Measurements from ENCODE around the gene SERINC5.

DNA sequence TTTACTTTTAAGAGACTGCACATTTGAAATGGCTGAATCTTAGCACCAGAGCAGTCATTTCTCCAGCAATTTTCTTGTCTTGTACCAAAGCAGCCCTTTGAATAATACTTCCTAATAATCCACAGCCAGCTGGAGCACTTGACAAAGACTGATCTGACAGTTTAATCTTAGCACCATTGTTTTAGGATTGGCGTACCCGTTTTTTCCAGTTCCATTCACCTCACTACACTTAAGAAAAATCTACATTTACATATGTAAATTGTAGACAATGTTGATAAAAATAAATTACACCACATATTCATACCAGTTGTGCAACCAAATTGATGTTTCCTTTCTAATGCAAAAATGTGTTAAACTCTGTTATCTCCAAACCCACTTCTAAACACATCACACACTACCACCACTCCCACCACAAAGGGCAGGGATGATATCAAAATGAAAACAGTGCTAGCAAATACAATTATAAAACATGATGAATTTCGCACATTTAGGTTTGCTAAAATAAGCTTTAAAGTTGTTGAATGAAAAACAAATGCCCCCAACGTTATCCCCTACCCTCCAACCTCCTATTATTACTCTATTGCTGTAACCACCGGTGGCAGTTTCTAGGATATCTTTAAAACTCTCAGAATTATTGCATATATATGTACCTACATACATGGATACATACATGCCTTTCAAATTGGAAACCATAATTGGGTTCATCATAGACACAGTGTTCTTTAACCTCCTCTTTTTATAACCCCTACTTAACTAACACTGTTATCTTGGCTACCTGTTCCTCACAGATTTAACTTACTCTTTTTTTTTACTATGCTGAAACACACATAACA lies 21.5 kb downstream of the SERINC5 start:
- TF ChIP-seq POLR2A (IDR thresholded peaks at IDR 0.05; ENCODE audit: low read depth, low read length): no peak
- TF ChIP-seq, protein P1, sequence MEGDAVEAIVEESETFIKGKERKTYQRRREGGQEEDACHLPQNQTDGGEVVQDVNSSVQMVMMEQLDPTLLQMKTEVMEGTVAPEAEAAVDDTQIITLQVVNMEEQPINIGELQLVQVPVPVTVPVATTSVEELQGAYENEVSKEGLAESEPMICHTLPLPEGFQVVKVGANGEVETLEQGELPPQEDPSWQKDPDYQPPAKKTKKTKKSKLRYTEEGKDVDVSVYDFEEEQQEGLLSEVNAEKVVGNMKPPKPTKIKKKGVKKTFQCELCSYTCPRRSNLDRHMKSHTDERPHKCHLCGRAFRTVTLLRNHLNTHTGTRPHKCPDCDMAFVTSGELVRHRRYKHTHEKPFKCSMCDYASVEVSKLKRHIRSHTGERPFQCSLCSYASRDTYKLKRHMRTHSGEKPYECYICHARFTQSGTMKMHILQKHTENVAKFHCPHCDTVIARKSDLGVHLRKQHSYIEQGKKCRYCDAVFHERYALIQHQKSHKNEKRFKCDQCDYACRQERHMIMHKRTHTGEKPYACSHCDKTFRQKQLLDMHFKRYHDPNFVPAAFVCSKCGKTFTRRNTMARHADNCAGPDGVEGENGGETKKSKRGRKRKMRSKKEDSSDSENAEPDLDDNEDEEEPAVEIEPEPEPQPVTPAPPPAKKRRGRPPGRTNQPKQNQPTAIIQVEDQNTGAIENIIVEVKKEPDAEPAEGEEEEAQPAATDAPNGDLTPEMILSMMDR (IDR thresholded peaks at IDR 0.05; ENCODE audit: extremely low read depth in 1 of 2, insufficient read depth in 1 of 2, low read depth in 1 of 2, low read length in 2 of 2): no peak
- no peak for TF ChIP-seq POLR2AphosphoS5 (IDR thresholded peaks at IDR 0.05; ENCODE audit: insufficient read depth, low read depth, low read length)
- no peak for TF ChIP-seq EZH2 (IDR thresholded peaks at IDR 0.05; ENCODE audit: borderline replicate concordance, low read depth, low read length, severe bottlenecking)
- TF ChIP-seq JUN (IDR thresholded peaks at IDR 0.05; ENCODE audit: borderline replicate concordance, insufficient read depth, insufficient read length, low read depth): no peak
- TF ChIP-seq GATA2 (IDR thresholded peaks at IDR 0.05; ENCODE audit: insufficient read depth, insufficient read length, low read depth, low read length): no peak
- TF ChIP-seq MYC (IDR thresholded peaks at IDR 0.05; ENCODE audit: low read depth, low read length): no peak
- TF ChIP-seq, protein P2, sequence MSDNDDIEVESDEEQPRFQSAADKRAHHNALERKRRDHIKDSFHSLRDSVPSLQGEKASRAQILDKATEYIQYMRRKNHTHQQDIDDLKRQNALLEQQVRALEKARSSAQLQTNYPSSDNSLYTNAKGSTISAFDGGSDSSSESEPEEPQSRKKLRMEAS (IDR thresholded peaks at IDR 0.05; ENCODE audit: insufficient read depth, insufficient read length): no peak
- no peak for TF ChIP-seq FOS (IDR thresholded peaks at IDR 0.05; ENCODE audit: borderline replicate concordance, insufficient read depth, low read length)

Data from endothelial cell of umbilical vein (primary cell).